ENCODE data around the gene ZBTB39.

GRCh38 chr12:56998316-56998715 lies 8.0 kb downstream of the ZBTB39 start:
- TF ChIP-seq CTCF (IDR thresholded peaks at IDR 0.05) (no peak), POLR2A (IDR thresholded peaks at IDR 0.05) (no peak)
